T-helper 2 cell treated with Interferon-gamma antibody and Interleukin-4, amounts not matched to agents 100 ng/mL and 5 ng/mL, for 36 hours (primary cell): ENCODE results near the gene NR1D2. TPM values are rescaled to one million over a fixed set of nuclear protein-coding genes. Genes with fewer than 3 reads are reported as not detected.

Experiments
- intact Hi-C: fragments of 100-400 bp; cut with micrococcal nuclease; formaldehyde crosslinking; loops from one replicate; pipeline ENCODE4 v1.15.1; 2023
- total RNA-seq: library from RNA; stranded (reverse); gene quantifications from 2 replicates; pipeline ENCODE4 v1.2.3, GENCODE V29; 2022

The NR1D2 gene
- total RNA-seq, result 2.3 and 2.5 TPM in 2 replicates

DNA sequence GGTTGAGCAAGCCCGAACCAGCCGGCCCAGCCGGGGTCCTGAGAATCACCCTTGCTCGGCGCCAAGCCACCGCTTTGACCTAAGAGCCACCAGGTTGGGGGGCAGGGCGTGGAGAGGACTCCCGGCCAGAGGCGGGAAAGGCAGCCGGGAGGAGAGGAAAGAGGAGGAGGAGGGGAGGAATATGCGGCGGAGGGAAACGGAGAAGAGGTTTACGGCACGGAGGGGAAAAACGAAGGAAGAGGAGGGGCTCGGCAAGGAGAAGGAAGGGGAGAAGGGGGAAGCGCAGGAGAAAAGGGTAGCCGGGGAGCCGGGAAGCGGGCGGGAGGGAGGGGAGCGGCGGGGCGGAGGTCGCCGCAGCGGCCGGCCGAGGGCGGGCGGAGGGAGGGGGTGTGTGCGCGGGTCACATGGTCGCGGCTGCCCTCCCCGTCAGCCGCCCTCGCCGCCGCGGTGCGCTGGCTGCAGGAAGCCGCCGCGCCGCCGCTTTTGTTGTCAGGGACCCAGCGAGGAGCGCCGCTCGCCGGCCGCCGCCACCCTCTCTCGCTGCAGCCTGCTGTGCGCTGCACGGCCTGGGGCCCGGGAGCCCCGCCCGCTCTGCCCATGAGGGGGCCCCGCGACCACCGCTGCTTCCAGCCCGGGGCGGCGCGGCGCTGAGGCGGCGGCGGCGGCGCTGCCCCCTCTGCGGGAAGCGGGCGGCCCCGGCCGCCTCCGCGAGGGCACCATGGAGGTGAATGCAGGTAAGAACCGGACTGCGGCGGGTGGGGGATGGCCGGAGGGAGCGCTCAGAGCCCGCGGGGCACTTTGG is at the start of gene NR1D2:
TSS of gene NR1D2 (plus strand) at position 426 of the 802 bp plus-strand sequence. CDS start at position 719, 293 bp downstream.
- intact Hi-C loops, result loop anchor here (1.0 to 10.0 kb wide), 6 partner anchors 28 to 1840 kb away; partner anchors contain the start of genes NGLY1, RPL15, TOP2B and UBE2E1

DNA sequence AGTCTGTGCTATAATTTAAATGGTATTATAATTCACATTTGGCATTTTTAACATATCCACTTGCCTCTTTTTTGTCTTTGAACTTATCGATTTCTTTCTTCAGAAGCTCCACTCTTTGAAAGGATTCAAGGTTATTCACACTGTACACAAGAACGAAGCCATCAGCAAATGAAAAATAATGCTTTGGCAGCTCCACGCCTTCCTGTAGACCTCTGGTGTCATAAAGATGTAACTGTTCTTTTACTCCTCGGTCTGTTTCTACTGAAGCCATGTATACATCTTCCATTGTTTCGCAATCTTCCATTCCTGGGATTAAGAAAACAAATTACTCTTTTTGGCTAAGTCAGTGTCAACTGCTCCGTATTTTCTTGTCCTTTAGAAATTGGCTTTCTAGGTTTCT is 44.3 kb upstream of the NR1D2 start:
- intact Hi-C loops, result loop anchor here (5.0 kb wide), 1 partner anchor 88 kb away; no protein-coding TSS in a partner anchor

DNA sequence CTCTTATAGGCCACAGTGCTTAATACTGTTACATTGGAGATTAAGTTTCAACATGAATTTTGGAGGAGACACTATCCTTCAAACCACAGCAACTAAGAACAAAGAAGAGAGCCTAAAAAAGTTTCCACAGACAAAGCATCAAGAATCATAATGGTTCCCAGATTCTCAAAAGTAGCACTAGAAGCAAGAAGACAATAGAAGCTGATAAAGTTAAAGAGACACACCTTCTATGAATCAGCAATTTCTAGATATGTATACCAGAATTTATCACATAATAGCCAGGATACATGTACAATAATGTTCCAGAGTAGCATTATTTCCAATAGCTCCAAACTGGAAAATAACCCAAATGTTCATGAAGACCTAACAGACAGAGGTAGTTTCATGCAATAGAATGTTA is 40.5 kb upstream of the NR1D2 start:
- intact Hi-C loops, result loop anchor here (5.0 kb wide), 1 partner anchor 92 kb away; no protein-coding TSS in a partner anchor

DNA sequence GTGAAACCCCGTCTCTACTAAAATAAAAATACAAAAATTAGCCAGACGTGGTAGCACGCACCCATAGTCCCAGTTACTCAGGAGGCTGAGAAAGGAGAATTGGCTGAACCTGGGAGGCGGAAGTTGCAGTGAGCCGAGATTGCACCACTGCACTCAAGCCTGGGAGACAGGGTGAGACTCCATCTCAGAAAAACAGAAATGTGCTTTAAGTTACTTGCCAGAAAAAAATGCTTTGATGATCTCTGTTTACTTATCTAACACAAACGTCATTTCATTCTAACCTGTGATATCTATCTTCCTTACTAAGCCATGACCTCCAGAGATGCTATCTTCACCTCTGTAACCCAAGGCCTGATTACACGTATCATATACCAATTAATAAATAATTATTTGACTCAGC is 35.7 kb upstream of the NR1D2 start:
- intact Hi-C loops, result no loop called here

DNA sequence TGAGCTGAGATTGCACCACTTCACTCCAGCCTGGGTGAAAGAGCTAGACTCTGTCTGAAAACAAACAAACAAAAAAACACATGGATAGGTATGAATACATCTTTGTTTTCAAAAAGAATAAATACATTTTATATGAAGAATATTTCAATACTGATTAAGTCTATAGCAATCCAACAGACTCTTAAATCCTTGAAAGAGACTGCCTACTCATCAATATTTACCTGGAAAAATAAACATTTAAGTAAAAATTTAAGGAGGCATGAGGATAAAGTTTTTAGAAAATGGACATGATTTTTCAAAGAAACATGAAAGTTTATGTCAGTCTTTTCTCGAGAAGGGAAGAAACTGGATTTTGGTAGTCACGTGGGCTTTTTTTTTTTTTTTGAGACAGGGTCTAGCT is 33.7 kb upstream of the NR1D2 start:
- intact Hi-C loops, result loop anchor here (10.0 kb wide), 1 partner anchor 1753 kb away; the partner anchor contains the start of gene TOP2B

DNA sequence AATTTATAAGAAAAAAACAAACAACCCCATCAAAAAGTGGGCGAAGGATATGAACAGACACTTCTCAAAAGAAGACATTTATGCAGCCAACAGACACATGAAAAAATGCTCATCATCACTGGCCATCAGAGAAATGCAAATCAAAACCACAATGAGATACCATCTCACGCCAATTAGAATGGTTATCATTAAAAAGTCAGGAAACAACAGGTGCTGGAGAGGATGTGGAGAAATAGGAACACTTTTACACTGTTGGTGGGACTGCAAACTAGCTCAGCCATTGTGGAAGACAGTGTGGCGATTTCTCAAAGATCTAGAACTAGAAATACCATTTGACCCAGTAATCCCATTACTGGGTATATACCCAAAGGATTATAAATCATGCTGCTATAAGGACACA is 32.8 kb upstream of the NR1D2 start:
- intact Hi-C loops, result loop anchor here (10.0 kb wide), 1 partner anchor 1752 kb away; the partner anchor contains the start of gene TOP2B

DNA sequence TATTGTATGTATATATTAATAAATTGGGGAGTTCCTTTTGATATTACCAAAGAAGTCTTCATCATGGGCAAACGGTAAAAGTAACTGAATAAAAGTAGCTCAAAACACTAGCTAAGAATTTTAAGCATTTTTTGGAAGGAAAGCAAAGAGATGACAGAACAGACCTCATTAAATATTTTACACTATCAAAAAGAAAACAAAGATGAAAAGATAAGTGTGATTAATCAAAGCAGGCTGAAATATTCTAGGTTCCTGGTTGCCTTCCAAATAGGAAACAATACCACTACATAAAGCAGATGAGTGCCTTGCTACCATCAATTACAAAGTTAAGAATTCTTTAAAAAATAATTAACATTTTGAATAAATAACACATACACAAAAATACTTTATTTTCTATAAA is 31.9 kb upstream of the NR1D2 start:
- intact Hi-C loops, result loop anchor here (10.0 kb wide), 1 partner anchor 1752 kb away; the partner anchor contains the start of gene TOP2B

DNA sequence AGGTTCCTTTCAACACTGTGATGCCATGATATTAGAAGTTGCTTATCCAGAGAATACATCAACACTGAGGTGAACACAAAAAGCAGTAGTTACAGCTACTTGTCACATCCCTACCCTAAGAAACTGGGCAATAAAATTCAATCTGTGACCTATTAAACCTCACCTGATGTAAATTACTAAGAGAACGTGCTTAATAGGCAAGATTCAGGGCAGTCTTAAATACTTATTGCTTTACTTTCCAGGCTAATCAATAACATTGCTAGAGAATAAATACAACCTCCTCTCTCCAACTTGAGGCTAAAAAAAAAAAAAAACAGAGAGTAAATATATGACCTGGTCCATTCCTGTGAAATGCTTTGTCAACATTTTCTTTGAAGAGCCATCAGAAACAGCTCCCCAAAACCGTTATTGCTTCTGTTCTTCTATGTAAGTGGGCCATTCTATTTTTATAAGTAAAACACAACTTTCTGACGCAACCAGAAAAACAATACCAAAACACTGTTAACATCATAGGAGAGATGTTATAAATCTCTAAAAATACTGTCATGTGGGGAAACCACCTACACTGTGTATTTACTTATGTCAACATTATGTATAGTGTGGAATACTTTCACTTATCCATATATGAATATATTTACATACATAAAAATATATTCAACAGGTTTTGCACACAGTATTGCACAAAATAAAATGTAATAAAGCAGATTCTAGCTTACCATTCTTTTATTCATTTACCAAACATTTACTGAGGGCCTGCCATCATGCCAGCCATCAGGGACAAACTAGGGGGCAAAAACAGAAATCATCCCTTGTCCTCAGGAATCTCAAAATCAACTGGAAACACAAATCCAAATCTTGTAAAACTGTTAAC is 31.0 kb upstream of the NR1D2 start:
- intact Hi-C loops, result loop anchor here (10.0 kb wide), 1 partner anchor 1751 kb away; the partner anchor contains the start of gene TOP2B

DNA sequence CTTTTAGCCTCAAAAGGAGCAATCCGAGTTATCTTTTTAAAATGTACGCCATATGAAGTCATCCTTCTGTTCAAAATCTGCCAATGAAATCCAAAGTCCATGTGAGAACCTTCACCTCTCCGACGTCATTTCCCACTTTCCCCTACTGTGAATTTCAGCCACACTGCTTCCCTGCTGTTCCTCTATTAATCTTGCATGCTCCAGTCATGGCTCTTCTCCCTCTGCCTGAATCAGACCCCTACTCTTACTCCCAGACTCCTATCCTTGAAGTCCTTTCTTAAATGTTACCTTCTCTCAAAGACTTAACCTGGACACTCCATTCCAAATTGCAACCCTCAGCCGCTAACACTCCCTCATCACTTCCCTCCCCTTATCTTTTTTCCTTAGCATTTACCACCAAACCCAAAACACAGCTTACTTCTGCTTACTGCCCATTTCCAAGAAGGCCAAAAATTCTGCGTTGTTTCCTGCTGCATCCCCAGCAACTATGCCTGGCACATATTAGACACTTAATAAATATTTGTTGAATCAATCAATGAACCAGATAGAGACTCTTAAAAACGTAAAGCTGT is 29.5 kb upstream of the NR1D2 start:
- intact Hi-C loops, result loop anchor here (1.0 to 10.0 kb wide), 3 partner anchors 27 to 1749 kb away; partner anchors contain the start of gene TOP2B

DNA sequence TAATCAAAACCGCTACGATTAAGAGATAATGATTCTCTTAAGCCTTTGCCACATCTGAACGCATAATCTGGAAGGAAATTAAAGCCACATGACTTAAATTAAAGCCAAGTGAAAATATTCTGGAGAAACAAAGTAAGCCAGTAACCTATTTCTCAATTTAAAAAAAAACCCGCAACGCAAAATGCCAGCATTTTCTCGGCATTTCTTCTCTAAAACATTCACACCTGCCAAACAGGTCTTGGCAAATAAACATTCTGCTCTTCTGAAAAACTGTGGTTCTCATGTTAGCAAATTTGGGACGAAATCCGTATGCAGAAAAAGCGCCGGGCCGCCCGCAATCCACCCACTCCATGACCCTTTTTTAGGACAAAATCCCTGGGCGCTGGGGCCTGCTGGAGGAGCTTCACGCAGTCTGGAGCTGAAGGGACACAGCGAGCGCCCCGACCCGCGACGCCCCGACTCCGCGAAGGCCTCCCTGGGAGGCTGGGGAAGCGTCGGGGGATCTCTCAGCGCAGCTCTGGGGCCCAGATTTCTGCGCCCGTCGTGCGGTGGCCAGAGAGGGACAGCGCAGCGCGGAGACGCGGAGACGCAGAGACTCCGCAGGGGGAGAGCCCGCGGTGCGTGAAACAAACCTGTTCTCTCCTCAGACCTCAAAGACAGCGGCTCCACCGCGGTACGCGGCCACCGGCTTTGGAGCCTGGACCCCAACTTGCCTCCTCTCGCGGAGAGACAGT is 28.8 kb upstream of the NR1D2 start:
- intact Hi-C loops, result loop anchor here (1.0 to 10.0 kb wide), 3 partner anchors 28 to 1748 kb away; partner anchors contain the start of gene TOP2B

DNA sequence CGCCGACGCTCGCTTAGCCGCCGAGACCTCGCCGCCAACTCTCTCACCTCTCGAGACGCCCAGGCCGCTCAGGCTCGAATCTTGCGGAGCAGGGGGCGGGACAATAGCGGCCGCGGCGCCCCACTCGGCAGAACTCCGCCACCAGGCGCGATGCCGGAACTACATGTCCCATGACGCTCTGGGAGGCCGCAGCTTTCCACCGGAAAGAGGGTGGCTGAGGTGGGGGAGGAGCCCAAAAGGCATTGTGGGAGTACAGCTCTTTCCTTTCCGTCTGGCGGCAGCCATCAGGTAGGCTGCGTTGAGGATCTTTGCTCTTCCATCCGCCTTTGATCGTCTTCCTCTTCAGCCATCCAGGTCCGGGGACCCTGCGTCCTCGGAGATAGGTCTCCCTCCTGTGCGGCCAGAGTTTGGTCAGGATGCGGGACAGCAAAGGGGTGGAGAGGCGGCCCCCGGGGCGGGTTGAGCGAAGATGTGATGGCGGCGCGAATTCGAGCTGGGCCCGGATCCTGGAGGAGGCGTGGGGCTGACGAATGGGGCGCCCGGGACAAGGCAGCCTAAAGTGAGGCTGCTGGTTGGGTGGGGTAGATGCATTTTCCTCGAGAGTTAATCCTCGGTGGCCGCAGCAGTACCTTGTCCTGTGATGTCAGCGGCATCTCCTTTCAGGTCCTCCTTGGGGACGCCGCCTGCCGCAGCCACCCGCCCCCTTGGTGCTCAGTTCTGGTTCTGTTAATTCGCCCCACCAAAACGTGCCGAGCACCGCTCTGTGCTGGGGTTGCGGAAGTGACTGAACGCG is 28.0 kb upstream of the NR1D2 start, which contains the start of the genes NKIRAS1 and RPL15:
TSS of gene NKIRAS1 (minus strand) at position 105 of the 793 bp plus-strand sequence. CDS start 6,086 bp downstream, outside the sequence.
TSS of gene RPL15 (plus strand) at position 247 of the 793 bp plus-strand sequence. CDS start 728 bp downstream, outside the sequence.
- intact Hi-C loops, result loop anchor here (1.0 to 10.0 kb wide), 5 partner anchors 28 to 1748 kb away; partner anchors contain the start of genes NR1D2, TOP2B and UBE2E1

DNA sequence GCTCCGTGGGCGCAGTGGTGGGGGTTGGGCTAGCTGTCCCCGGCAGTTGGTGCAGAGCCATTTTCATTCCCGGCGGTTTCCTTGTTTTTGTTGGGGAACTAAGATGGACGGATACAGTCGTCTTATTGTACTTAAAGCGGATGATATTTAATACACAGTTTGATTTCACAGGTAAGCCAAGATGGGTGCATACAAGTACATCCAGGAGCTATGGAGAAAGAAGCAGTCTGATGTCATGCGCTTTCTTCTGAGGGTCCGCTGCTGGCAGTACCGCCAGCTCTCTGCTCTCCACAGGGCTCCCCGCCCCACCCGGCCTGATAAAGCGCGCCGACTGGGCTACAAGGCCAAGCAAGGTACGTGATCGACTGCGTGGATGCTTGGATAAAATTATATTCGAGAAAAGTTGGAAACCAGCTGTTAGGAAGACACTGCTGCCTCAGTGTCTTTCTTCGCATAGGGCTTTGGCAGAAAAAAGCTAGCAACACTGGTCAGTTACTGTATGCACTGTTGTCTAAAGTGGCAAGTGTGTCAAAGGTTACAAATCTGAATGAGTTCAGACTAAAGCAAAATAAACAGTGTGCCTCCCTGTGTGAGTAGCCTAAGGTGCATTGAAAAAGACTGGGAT is 27.3 kb upstream of the NR1D2 start:
- intact Hi-C loops, result loop anchor here (1.0 to 10.0 kb wide), 4 partner anchors 28 to 1747 kb away; partner anchors contain the start of genes NR1D2, TOP2B and UBE2E1

DNA sequence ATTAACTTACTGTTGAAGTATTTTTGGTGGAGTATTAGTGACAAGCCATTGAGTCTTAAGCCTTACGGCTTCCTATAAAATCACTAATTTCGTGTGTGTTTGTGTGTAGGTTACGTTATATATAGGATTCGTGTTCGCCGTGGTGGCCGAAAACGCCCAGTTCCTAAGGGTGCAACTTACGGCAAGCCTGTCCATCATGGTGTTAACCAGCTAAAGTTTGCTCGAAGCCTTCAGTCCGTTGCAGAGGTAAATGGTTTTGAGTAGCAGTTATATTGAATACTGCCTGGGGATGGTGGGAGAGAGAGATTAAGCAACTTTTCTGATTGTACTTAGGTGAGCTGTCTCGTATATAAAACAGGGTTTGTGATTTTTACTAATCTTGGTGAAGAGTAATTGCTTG is 26.8 kb upstream of the NR1D2 start:
- intact Hi-C loops, result loop anchor here (10.0 kb wide), 1 partner anchor 1746 kb away; the partner anchor contains the start of gene TOP2B

DNA sequence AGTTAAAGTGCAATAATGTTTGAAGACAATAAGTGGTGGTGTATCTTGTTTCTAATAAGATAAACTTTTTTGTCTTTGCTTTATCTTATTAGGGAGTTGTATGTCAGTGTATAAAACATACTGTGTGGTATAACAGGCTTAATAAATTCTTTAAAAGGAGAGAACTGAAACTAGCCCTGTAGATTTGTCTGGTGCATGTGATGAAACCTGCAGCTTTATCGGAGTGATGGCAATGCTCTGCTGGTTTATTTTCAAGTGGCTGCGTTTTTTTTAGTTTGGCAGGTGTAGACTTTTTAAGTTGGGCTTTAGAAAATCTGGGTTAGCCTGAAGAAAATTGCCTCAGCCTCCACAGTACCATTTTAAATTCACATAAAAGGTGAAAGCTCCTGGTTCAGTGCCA is 25.5 kb upstream of the NR1D2 start:
- intact Hi-C loops, result loop anchor here (10.0 kb wide), 1 partner anchor 1745 kb away; the partner anchor contains the start of gene TOP2B

DNA sequence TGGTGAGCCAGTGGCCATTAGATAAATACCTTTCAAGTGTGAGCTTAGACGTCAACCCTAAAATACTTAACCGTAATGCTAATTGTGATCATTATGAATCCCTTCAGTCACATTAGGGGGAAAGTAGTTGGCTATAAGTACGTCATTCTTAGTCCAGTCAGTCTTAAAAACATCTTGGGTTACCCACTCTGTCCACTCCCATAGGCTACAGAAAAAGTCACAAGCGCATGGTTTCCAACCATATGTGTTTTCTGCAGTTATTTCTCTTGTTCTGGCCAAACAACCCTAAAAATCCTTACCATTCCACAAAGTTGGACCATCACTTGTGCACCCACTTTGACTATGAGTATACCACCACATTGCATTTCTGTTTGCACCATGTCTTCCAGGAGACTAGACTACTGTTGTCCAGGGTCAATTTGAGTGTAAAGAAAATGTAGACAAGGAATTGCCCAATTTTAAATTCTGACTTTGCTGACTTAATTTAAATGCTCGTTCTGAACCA is 24.9 kb upstream of the NR1D2 start:
- intact Hi-C loops, result no loop called here

DNA sequence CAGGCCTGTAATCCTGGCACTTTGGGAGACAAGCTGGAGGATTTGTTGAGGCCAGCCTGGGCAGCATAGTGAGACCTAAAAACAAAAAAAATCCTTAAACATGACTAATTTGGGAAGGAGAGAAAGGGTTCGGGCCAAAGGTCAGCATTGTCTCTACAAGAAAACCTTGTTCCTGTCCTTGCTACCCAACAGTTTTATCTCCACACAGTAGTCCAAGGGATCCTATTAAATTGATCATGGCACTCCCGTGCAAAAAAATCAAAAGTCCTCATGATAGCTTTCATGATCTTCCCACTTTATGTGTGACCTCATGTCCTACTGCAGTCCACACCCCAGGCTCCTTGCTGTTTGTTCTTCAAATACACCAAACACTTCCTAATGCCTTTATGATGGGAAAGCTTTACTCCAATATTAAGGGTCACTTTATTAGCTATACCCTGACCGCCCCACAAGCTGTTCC is 24.0 kb upstream of the NR1D2 start:
- intact Hi-C loops, result no loop called here

DNA sequence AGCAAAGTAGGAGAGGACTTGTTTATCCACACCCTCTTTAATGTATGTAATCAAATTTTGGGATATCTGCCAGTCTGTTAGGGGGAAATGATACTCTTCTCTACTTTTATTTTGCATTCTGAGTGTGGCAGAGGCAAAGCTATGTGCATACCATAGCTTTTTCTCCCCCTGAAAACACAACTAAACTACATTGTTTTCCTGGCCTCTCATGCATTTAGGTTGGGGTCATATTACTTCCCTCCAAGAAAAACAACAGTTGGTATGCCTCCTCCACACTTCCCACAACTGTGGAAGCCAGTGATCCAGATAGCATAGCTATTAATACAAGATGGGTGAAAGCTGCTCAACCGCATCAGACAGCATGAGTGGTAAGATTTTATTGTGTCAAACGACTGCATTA is 21.3 kb upstream of the NR1D2 start:
- intact Hi-C loops, result no loop called here

DNA sequence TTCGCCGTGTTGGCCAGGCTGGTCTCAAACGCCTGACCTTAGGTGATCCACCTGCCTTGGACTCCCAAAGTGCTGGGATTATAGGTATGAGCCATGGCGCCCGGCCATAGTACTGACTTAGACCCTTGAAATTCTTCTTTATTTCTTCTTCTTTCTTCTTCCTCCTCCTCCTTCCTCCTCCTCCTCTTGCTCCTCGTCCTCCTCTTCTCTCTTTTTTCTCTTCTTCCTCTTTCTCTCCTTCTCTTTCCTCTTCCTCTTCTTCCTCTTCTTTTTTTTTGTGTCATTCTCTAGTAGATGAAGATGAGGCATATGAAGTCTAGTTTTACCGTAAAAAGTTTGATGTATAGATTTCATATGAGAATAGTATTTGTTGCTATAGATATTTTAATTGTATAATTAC is 18.8 kb upstream of the NR1D2 start:
- intact Hi-C loops, result no loop called here
